GM19455 (cell line): ENCODE data around the gene LGALS7B.
"Not testable (repeated sequence)": the region's sequence is repeated elsewhere in the genome, so short reads cannot be mapped to it uniquely, and the experiment has no call there.

Source experiments
- ATAC-seq: cut with Tn5 transposase; IDR thresholded peaks from one replicate; pipeline ENCODE4 v1.9.1; 2021; ENCODE audit not compliant: unreplicated experiment

Gene LGALS7B

DNA sequence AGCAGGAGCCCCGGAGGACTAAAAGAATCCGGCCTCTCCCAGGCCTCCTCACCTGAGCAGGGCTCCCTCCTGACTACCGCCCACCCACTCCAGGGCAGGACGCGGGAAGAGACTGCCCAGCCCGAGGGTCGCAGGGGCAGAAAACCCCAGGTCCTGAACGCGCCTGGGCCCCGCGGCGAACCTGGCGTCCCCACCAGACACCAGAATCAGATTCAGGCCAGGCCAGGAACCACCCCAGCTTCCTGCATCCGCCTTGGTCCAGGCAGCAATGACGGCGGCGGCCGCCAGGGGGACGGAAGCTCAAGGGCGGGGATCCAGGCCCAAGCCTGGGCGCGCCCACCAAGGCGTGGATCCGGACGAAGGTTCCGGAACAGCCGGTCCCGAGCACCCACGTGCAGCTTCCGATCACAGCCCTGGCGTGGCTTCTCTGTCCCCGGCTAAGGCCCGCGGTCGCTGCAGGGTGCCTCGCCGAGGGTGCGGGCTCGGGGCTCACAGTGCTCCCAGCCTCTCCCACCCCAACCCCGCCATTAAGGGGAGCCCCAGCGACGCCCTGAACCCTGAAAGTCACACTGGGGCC is 19.3 kb upstream of the LGALS7B start:
- no peak for ATAC-seq

DNA sequence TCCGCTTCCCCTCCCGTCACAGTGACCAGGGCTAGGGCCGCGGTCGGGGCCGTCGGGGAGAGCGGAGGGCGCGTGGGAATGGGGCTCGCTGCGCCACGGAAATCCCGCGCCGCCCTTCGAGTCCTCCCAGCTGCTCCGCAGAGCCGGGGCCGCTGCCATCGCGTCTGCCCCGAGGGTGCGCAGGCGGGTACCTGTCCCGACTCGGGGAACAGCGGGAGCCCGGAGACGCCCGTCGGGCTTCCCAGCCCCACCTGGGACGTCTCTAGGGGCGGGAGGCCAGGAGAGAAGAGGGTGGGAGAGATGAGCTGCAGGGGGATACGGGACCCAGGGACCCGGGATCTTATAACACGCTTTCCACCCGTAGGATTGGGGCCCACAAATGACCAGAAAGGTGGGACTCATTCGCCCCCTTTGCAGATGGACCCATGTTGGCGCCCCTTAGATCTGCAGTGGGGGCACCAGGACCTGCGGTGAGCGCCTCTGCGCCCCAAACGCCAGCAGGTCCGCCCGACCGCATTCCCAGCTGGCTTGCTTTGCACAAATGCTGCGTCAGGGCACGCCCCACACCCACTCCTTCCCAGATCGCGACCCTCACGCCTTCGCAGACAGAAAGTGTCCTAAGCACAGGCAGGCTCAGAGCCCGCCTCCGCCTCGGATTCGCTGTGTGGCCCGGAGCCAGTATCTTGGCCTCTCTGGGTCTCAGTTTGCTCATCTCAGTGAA is 18.6 kb upstream of the LGALS7B start:
- not testable (repeated sequence) for ATAC-seq

DNA sequence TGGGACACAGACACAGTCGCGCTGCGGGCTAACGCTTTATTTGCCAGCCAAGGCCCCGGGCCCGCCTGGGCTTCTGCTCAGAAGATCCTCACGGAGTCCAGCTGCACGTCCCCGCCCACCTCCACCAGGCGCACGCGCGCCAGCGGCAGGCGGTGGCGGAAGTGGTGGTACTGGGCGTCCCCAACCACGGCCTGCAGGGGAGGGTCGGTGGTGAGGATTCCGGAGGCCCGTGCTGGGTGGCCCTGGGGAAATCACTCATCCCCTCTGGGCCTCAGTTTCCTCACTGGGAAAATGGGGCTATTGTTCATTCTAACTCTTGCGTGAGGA is 18.1 kb upstream of the LGALS7B start:
- not testable (repeated sequence) for ATAC-seq

DNA sequence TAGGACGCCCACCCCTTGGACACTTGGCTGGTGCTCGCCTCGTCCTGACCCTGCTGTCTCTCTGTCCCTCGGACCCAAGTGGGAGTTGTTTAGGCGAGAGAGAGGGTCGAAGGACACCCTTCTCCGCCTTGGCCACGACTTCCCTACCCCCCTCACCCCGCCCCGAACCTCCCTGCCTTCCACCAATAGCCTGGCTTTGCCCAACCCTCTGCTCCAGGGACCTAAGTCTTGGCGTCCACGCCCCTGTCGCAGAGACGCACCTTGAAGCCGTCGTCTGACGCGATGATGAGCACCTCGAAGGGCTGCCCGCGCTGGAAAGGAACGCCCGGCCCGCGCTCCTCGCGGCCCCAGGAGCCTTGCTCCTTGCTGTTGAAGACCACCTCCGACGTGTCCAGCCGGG is 17.4 kb upstream of the LGALS7B start:
- not testable (repeated sequence) for ATAC-seq

DNA sequence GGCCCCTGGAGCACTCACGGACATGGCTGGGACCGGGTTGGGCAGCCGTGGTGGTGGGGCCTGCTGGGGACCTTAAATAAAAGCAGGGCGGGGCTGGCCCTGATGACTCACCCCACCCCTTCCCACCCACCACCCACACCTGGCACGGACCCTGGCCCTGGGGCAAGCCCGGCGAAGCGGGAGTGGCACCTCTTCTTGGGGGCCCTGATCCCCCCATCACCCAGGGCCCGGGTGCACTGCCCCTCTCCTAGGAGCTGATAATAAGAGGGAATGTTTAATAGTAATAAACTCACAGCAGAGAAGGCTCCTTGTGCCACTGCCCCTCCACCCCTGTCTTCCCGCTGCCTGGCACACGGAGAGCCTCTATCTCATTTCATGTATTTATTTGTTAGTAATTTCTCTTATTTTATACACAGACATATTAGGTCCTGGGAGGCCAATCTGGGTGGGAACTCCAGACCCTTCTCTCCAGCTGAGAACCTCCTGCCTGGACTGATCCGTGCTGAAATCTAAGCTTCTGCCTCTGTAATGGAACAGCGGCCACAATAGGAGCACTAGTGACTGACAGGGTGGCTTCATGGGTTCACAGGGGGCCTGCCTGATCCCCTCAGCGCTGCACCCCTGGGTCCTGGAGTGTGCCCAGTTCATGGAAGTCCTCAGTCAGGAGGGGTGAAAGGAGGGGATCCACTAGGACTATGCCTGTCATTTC is 15.4 kb upstream of the LGALS7B start, which contains the start of gene LGALS7:
Gene LGALS7 (minus strand): TSS at position 49 of the 709 bp plus-strand sequence. CDS start 25 bp downstream, at position 24.
- ATAC-seq = no peak

DNA sequence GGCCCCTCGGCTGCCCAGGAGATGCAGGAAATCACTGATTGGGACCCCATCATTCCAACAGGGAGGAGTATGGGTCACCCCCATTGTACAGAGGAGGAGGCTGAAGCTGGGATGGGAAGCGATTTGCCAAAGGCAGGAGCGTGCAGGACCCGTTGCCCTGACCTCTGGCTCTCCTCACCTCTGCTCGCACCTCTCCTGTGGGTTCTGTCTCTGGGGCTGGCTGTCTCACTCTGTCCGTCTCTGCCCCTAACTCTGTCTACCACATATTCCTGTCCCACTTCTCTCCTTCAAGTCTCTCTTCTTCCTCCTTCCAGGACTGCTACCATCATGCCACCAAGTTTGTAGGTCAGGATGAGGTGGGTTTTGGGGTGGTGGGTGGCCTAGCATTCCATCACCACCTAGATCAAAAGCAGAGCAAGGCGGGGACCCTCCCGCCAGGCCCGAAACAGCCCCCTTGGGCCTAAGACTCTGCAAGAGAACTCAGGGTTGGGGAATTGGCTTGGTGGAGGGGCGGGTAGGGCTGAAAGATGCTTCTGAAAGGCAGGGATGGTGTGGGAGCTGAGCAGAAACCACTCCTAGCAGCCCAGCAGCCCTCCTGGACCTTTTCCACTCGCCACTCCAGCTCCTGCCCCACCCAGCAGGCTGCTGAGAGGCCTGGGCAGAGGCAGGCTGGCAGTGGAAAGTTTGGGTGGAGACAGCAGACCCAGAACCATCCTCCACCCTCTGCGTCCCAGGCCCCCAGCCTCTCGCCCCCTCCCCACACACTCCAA is 14.6 kb upstream of the LGALS7B start:
- ATAC-seq = no peak

DNA sequence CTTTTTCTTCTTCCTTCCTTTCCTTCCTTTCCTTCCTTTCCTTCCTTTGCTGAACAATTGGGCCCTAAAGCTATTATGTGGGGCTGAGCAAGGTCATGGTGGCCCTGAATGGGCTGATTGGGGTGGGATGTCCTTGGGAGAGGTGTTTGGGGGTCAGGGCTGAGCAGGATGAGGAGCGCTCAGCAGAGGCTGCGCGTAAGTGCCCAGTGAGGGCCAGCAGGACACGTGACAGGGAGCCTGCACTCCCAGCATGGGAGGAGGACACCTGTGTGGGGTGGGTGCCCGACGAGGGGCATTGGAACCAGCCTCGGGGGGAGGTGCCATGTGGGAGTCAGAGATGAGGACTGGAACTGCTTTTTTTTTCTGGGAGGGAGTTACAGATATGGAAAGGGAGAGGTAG is 10.3 kb upstream of the LGALS7B start:
- no peak for ATAC-seq

DNA sequence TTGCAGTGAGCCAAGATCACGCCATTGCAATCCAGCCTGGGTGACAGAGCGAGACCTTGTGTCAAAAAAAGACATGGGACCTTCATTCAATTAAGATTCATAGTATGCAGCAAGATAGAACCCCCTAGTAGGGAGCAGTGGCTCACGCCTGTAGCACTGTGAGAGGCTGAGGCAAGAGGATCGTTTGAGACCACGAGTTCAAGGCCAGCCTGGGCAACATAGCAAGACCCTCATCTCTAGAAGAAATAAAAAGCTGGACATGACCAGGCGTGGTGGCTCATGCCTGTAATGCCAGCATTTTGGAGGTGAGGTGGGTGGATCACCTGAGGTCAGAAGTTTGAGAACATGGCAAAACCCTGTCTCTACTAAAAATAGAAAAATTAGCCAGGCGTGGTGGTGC is 8.6 kb upstream of the LGALS7B start:
- ATAC-seq = no peak

DNA sequence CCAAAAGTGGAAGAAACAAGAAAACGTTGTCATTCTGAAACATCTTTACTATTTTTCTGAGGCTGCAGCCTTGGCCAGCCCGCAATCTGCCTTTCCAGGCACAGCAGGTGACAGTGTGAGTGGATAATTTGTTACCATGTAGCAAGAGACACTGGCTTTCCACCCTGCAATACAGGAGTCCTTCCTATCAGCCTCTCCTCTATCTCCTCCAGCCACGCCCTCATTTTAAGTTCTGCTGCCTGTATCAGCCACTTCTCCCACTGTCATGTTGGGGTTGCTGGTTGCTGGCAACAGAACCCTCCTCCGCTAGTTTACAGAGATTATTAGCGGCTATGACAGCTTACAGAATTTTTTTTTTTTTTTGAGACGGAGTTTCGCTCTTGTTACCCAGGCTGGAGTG is 7.9 kb upstream of the LGALS7B start:
- ATAC-seq = no peak

DNA sequence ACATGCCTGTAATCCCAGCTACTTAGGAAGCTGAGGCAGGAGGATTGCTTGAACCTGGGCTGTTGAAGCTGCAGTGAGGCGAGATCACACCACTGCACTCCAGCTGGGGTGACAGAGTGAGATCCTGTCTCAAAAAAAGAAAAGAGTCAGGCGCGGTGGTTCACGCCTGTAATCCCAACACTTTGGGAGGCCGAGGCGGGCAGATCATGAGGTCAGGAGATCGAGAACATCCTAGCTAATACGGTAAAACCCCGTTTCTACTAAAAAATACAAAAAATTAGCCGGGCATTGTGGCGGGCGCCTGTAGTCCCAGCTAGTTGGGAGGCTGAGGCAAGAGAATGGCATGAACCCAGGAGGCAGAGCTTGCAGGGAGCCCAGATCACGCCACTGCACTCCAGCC is 6.8 kb upstream of the LGALS7B start:
- not testable (repeated sequence) for ATAC-seq

DNA sequence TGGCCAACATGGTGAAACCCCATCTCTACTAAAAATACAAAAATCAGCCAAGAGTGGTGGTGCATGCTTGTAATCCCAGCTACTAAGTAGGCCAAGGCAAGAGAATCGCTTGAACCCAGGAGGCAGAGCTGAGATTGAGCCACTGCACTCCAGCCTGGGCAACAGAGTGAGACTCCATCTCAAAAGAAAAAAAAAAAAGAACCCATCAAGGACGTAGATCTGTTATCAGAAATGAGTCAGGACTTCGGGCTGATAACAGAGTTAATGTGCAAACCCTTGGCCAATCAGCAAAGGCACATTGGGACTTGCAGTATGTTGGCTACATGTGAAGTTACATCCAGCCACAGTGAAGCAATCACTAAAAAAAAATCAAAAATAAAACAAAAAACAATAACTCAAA is 4.8 kb upstream of the LGALS7B start:
- ATAC-seq = no peak

DNA sequence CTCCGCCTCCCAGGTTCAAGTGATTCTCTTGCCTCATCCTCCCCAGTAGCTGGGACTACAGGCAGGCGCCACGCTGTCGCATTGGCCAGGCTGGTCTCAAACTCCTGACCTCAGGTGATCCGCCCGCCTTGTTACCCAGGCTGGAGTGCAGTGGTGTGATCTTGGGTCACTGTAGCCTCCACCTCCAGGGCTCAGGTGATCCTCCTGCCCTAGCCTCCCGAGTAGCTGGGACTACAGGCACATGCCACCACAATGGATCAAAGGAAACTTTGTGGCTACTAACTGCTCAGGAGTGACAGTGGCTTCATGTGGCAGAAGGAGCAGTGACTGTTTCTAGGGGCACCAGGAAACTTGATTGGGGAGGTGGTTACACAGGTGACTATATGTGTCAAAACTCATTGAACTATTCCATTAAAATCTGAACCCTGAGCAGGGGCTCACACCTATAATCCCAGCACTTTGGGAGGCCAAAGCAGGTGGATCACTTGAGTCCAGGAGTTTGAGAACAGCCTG is 3.8 kb upstream of the LGALS7B start:
- ATAC-seq = no peak

DNA sequence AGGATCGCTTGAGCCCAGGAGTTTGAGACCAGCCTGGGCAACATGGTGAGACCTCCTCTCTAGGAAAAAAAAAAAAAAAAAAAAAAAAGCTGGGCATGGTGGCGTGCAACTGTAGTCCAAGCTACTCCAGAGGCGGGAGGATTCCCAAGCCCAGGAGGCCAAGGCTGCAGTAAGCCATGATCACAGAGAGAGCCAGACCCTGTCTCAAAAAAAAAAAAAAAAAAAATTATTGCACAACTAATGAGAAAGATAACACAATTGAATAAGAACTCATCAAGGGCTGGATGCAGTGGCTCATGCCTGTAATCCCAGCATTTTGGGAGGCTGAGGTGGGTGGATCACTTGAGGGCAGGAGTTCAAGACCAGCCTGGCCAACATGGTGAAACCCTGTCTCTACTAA is 2.9 kb upstream of the LGALS7B start:
- ATAC-seq = not testable (repeated sequence)

DNA sequence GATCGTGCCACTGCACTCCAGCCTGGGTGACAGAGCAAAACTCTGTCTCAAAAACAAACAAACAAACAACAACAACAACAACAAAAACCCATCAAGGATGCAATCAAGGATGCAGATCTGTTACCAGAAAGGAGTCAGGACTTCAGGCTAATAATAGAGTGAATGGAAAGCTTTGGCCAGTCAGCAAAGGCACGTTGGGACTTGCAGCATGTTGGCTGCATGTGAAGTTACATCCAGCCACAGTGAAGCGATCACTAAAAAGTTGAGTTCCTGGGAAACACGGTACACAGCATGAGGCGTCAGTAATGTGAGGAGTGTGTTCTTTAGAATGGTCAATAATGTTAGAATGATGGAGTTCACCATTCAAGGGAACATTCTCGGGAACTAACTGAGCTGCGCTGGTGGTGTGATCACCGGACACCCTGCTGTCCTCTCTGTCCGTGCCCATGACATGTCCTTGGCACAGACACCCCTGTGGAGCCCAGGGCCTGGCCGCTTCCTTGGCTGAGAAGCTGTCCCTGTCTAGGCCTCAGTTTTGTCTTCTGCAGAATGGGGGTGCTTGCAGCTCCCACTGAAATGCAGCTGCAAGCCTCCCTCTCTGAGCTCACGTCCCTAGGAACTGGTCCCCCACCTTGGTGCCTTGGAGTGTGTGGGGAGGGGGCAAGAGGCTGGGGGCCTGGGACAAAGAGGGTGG is 2.3 kb upstream of the LGALS7B start:
- ATAC-seq = no peak

DNA sequence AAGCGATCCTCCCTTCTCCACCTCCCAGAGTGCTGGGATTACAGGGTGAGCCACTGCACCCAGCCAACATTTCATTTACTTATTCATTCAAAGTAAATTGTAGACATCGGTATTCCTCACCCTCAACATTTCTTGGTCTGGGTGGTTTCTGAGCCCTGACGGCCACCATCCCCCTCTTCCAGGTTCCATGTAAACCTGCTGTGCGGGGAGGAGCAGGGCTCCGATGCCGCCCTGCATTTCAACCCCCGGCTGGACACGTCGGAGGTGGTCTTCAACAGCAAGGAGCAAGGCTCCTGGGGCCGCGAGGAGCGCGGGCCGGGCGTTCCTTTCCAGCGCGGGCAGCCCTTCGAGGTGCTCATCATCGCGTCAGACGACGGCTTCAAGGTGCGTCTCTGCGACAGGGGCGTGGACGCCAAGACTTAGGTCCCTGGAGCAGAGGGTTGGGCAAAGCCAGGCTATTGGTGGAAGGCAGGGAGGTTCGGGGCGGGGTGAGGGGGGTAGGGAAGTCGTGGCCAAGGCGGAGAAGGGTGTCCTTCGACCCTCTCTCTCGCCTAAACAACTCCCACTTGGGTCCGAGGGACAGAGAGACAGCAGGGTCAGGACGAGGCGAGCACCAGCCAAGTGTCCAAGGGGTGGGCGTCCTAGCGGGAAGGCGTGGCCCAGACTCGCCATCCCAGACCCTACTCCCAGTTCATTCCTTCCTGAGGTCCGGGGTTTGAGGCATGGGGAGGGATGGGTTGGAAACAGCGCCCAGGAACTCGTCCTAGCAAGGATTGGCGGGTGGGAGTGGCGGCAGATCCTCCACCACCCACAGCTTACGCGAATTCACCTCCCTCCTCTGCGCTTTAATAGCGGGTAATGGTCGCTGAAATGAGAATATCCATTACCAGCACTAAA is 1.8 kb downstream of the LGALS7B start:
- not testable (repeated sequence) for ATAC-seq

DNA sequence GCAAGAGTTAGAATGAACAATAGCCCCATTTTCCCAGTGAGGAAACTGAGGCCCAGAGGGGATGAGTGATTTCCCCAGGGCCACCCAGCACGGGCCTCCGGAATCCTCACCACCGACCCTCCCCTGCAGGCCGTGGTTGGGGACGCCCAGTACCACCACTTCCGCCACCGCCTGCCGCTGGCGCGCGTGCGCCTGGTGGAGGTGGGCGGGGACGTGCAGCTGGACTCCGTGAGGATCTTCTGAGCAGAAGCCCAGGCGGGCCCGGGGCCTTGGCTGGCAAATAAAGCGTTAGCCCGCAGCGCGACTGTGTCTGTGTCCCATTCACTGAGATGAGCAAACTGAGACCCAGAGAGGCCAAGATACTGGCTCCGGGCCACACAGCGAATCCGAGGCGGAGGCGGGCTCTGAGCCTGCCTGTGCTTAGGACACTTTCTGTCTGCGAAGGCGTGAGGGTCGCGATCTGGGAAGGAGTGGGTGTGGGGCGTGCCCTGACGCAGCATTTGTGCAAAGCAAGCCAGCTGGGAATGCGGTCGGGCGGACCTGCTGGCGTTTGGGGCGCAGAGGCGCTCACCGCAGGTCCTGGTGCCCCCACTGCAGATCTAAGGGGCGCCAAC is 2.6 kb downstream of the LGALS7B start:
- not testable (repeated sequence) for ATAC-seq

DNA sequence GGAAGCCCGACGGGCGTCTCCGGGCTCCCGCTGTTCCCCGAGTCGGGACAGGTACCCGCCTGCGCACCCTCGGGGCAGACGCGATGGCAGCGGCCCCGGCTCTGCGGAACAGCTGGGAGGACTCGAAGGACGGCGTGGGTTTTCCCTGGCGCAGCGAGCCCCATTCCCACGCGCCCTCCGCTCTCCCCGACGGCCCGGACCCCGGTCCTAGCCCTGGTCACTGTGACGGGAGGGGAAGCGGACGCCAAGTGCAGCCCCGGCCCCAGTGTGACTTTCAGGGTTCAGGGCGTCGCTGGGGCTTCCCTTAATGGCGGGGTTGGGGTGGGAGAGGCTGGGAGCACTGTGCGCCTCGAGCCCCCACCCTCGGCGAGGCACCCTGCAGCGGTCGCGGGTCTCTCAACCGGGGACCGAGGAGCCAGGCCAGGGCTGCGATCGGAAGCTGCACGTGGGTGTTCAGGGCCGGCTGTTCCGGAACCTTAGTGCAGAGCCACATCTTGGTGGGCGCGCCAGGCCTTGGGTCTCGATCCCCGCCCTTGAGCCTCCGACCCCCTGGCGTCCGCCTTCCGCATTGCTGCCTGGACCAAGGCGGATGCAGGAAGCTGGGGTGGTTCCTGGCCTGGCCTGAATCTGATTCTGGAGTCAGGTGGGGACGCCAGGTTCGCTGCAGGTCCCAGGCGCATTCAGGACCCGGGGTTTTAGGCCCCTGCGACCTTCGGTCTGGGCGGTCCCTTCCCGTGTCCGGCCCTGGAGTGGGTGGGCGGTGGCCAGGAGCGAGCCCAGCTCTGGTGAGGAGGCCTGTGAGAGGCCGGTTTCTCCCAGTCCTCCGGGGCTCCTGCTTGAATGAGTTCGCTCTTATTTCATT is 3.5 kb downstream of the LGALS7B start:
- ATAC-seq = no peak

DNA sequence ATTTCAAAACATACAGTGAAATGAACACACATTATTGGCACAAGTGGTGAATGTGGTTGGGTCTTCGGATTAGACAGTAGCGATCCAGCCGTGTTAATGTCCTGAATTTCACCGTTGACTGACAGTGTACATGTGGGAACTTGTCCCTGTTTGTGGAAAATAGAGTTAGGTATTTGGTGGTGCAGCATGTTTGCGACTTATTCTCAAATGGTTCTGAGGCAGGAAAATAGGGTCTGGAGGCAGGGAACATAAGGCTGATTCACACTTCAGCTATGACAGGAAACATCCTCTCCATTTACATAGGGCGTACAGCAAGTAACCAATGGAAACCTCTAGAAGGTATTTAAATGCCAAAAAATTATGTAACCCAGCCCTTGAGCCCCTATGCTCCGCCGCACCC is 4.2 kb downstream of the LGALS7B start:
- no peak for ATAC-seq
